Cardiac atrium fibroblast (primary cell): Measurements from ENCODE around the gene DCPS. TPM values are rescaled to one million over a fixed set of nuclear protein-coding genes. Genes with fewer than 3 reads are reported as not detected.

Experiments
- total RNA-seq: library from RNA; depleted of rRNA; stranded (reverse); fragments of >200 nt; gene quantifications from 2 replicates; pipeline ENCODE4 v1.2.3, GENCODE V29; 2015

Gene DCPS
- 11.0 and 14.6 TPM in 2 replicates for total RNA-seq

GRCh38 chr11:126303623-126304456 is at the start of gene DCPS:
Gene DCPS, plus strand, starts transcription at chr11:126304060. Its CDS starts 21 bp downstream, at chr11:126304081.

GRCh38 chr11:126268708-126269579 is 34.9 kb upstream of the DCPS start, which contains the start of the genes FOXRED1 and SRPRA:
Gene FOXRED1, plus strand, starts transcription at chr11:126269154. Its CDS starts 53 bp downstream, at chr11:126269207.
Gene SRPRA, minus strand, starts transcription at chr11:126268895. Its CDS starts 91 bp downstream, at chr11:126268804.

DNA sequence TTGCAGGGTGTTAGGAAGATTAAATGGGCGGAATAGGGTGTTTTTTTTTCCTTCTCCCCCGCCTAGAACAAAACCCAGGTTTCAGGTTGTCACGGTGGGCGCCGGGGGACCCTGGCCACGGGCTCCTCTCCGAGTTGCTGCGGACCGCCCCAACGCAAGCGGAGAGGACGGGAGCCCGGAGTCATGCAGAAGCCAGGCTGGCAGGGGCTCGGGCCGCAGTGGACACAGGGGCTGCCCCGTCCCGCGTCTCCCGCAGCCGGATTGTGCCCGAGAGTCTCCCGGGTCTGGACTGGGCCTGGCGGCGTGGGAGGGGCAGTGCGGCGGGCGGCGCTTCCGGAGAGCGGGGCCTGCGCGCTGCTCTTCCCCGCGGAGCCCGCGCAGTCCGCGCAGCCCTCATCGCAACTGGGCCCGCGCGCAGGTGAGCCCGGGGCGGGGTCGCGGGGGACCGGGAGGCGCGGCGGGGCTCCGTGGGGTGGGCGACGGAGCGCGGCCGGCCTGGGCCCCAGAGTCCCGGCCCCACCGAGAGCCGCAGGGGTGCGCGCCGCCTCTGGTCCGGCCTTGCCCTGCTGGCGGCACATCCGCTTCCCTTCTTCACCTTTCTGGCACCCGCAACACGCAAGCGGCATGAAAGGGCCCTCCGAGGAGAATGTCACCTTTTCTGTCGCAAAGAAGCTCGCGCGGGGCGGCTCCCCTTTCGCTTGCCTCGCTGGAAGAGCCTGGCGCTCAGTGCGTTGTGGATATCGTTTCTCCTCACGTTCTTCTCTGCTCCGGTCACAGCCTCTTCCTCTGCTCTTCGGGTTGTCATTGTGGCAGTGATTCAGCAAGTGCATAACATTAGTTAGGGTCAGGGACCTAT is 20.9 kb upstream of the DCPS start, which contains the start of gene TIRAP:
Gene TIRAP, plus strand, starts transcription at position 358 of the 856 bp plus-strand sequence. CDS start 7,802 bp downstream, outside the sequence.

DNA sequence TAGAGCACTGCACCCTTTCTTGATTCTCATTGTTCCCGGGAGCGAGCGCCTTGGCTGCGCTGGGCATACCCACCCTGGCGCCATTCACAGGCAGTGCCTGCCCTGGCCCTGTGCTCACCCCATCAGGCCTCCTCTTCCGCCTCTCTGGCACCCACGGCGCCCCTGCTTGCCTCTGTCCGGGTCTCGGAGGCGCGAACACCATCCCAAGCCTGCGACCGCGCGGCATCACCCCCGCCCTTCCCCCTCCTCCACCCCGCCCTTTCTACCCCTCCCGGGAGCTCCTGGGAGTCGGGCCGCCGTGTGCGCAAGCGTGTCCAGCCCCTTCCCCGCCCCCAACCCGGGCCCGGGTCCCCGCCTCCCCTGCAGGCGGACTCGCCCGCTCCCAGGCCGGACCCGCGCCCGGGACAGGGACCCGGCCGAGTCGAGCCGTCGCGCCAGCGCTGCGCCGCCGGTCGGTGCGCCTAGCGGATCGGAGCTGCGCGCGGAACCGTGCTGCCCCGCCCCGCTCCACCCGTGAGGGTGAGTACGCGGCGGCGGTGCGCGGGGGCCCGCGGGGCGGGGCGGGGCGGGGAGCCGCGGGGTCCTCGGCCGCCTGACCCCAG is 51.6 kb downstream of the DCPS start, which contains the start of gene ST3GAL4:
Gene ST3GAL4, plus strand, starts transcription at position 363 of the 602 bp plus-strand sequence. CDS start 50,470 bp downstream, outside the sequence.

Other genes starting within 250 kb of the DCPS start
- gene CDON, start 241.2 kb upstream of the DCPS start, total RNA-seq = 21.8 and 29.6 TPM in 2 replicates
- gene RPUSD4, start 92.4 kb upstream of the DCPS start, total RNA-seq = 11.5 and 18.2 TPM in 2 replicates
- 11.7 and 13.9 TPM in 2 replicates for gene FAM118B, start 92.3 kb upstream of the DCPS start, total RNA-seq
- 112 and 118 TPM in 2 replicates for gene SRPRA, start 35.2 kb upstream of the DCPS start, total RNA-seq
- gene FOXRED1, start 34.9 kb upstream of the DCPS start, total RNA-seq = 11.6 and 27.1 TPM in 2 replicates
- 3.8 and 6.0 TPM in 2 replicates for gene TIRAP, start 21.0 kb upstream of the DCPS start, total RNA-seq
- gene ST3GAL4, start 51.6 kb downstream of the DCPS start, total RNA-seq = 43.1 and 78.9 TPM in 2 replicates